IMR-90 (cell line): Measurements from ENCODE around the gene DPH2.

Source experiments
- CEBPB ChIP-seq: IDR thresholded peaks from 2 replicates; pipeline ENCODE4 v1.6.1; 2012; ENCODE audit warnings: low read depth, low read length, improper control_type of control experiment
- MAZ ChIP-seq: IDR thresholded peaks from 2 replicates; pipeline ENCODE4 v1.6.1; 2012; ENCODE audit warnings: low read depth, mild to moderate bottlenecking, low read length, improper control_type of control experiment, moderate library complexity, borderline replicate concordance
- MXI1 ChIP-seq: IDR thresholded peaks from 2 replicates; pipeline ENCODE4 v1.6.1; 2012; ENCODE audit warnings: low read depth, mild to moderate bottlenecking, low read length, moderate library complexity, borderline replicate concordance
- POLR2A ChIP-seq: IDR thresholded peaks from 2 replicates; pipeline ENCODE4 v1.6.1; 2012; ENCODE audit warnings: mild to moderate bottlenecking, low read depth, low read length
- TF ChIP-seq, protein P1 (sequence below): conservative IDR thresholded peaks from 2 replicates; pipeline ENCODE4 v1.5.1; 2012; ENCODE audit warnings: mild to moderate bottlenecking, low read depth, low read length, improper control_type of control experiment

- TF ChIP-seq, protein P1, sequence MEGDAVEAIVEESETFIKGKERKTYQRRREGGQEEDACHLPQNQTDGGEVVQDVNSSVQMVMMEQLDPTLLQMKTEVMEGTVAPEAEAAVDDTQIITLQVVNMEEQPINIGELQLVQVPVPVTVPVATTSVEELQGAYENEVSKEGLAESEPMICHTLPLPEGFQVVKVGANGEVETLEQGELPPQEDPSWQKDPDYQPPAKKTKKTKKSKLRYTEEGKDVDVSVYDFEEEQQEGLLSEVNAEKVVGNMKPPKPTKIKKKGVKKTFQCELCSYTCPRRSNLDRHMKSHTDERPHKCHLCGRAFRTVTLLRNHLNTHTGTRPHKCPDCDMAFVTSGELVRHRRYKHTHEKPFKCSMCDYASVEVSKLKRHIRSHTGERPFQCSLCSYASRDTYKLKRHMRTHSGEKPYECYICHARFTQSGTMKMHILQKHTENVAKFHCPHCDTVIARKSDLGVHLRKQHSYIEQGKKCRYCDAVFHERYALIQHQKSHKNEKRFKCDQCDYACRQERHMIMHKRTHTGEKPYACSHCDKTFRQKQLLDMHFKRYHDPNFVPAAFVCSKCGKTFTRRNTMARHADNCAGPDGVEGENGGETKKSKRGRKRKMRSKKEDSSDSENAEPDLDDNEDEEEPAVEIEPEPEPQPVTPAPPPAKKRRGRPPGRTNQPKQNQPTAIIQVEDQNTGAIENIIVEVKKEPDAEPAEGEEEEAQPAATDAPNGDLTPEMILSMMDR: no peak
- TF ChIP-seq MXI1 (no peak), CEBPB (no peak), MAZ (no peak), POLR2A (no peak)
These were observed 45.4 kb downstream of the DPH2 start for GRCh38 chr1:44015206-44015605.
